Vein endothelial cell (primary cell): ENCODE results near the gene ZNF292. TPM values are rescaled to one million over a fixed set of nuclear protein-coding genes. Genes with fewer than 3 reads are reported as not detected.

ENCODE experiments used
- total RNA-seq: library from RNA; depleted of rRNA; stranded (reverse); fragments of >200 nt; gene quantifications from 2 replicates; pipeline ENCODE4 v1.2.3, GENCODE V29; 2012

The ZNF292 gene
- 28.1 and 35.9 TPM in 2 replicates for total RNA-seq

GRCh38 chr6:87154993-87155841 is at the start of gene ZNF292:
Gene ZNF292 (plus strand): TSS chr6:87155565. CDS start chr6:87155592, 27 bp downstream.

Other genes with a start within 250 kb of the ZNF292 start
- gene HTR1E, start 218.0 kb upstream of the ZNF292 start, total RNA-seq, result not detected in 2 replicates
- not detected in 2 replicates for gene CGA, start 60.5 kb upstream of the ZNF292 start, total RNA-seq
- gene SMIM8, start 167.0 kb downstream of the ZNF292 start, total RNA-seq, result 5.2 and 6.3 TPM in 2 replicates
- gene GJB7, start 173.7 kb downstream of the ZNF292 start, total RNA-seq, result under 0.01 TPM in 1 of 2 replicates, not detected in the other
- 2.9 and 3.8 TPM in 2 replicates for gene C6orf163, start 189.2 kb downstream of the ZNF292 start, total RNA-seq